Nephron progenitor cell (in vitro differentiated cells): ENCODE measurements around the gene FANCI.
A peak's percentile ranks its signal among the peaks of the same experiment; 100 is the strongest.

Experiments
- DNase-seq: peaks from one replicate; pipeline ENCODE4 v3.0.0; 2021
- H3K27ac Mint-ChIP-seq: 2 replicates; pipeline ENCODE4 v1.8.0; 2021; ENCODE audit warnings: mild to moderate bottlenecking, moderate library complexity, mixed read lengths
- H3K27me3 Mint-ChIP-seq: 2 replicates; pipeline ENCODE4 v1.8.0; 2021; ENCODE audit warnings: mild to moderate bottlenecking, low read depth, mixed read lengths; ENCODE audit not compliant: poor library complexity
- H3K36me3 Mint-ChIP-seq: 2 replicates; pipeline ENCODE4 v1.8.0; 2021; ENCODE audit warnings: low read depth, mixed read lengths
- H3K4me1 Mint-ChIP-seq: 2 replicates; pipeline ENCODE4 v1.8.0; 2021; ENCODE audit warnings: mixed read lengths
- H3K4me3 Mint-ChIP-seq: 2 replicates; pipeline ENCODE4 v1.8.0; 2021; ENCODE audit warnings: mild to moderate bottlenecking, moderate library complexity, mixed read lengths
- H3K9me3 Mint-ChIP-seq: 2 replicates; pipeline ENCODE4 v1.8.0; 2021; ENCODE audit warnings: mild to moderate bottlenecking, moderate library complexity, mixed read lengths
- TF ChIP-seq, protein P1 (sequence below): fragments of 200-600 bp; sonication (generic); IDR thresholded peaks from 2 replicates; pipeline ENCODE4 v1.5.0; 2021; ENCODE audit warnings: antibody characterized with exemption

The FANCI gene

DNA sequence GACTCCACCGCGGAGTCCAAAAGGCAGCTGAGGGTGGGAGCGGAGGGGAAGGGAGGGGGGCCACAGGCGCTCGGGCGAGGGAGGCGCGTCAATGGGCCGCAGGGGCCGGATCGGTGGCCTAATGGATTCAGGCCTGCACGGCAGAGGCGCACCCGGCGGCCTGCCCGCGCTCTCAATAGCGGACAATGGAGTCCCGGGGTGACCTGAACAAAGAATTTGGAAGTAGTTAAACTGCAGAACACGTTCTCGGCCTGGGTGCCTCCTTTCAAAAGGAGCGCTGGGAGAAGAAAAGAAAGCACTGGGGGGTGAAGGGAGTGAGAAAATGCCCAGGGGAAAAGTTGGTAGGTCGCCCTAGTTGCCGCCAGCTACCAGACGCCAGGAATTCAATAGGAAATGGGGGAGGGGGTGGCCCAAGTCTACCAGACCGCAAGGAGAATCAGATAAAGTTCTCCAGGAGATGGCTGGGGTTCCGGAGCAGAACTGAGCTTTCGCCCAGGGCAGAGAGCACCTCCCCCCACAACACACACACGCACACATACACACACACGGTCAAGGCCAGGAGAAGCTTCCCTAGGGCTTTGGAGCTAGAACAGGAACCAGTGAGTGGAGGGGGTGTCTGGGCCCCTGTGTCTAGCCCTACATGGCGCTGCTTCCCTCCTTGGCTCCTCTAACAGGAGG, 116.7 kb downstream of the FANCI start:
- TF ChIP-seq, protein P1, sequence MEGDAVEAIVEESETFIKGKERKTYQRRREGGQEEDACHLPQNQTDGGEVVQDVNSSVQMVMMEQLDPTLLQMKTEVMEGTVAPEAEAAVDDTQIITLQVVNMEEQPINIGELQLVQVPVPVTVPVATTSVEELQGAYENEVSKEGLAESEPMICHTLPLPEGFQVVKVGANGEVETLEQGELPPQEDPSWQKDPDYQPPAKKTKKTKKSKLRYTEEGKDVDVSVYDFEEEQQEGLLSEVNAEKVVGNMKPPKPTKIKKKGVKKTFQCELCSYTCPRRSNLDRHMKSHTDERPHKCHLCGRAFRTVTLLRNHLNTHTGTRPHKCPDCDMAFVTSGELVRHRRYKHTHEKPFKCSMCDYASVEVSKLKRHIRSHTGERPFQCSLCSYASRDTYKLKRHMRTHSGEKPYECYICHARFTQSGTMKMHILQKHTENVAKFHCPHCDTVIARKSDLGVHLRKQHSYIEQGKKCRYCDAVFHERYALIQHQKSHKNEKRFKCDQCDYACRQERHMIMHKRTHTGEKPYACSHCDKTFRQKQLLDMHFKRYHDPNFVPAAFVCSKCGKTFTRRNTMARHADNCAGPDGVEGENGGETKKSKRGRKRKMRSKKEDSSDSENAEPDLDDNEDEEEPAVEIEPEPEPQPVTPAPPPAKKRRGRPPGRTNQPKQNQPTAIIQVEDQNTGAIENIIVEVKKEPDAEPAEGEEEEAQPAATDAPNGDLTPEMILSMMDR: no peak
- Mint-ChIP-seq H3K36me3 (no peaks in the 10 kb centered on the region), H3K4me3 (no peak overlapping the region), H3K4me1 (no peaks in the 10 kb centered on the region), H3K27ac (no peak overlapping the region), H3K27me3 (peaks cover 98% of the 10 kb centered on the region), H3K9me3 (no peaks in the 10 kb centered on the region)
- no peak for DNase-seq

DNA sequence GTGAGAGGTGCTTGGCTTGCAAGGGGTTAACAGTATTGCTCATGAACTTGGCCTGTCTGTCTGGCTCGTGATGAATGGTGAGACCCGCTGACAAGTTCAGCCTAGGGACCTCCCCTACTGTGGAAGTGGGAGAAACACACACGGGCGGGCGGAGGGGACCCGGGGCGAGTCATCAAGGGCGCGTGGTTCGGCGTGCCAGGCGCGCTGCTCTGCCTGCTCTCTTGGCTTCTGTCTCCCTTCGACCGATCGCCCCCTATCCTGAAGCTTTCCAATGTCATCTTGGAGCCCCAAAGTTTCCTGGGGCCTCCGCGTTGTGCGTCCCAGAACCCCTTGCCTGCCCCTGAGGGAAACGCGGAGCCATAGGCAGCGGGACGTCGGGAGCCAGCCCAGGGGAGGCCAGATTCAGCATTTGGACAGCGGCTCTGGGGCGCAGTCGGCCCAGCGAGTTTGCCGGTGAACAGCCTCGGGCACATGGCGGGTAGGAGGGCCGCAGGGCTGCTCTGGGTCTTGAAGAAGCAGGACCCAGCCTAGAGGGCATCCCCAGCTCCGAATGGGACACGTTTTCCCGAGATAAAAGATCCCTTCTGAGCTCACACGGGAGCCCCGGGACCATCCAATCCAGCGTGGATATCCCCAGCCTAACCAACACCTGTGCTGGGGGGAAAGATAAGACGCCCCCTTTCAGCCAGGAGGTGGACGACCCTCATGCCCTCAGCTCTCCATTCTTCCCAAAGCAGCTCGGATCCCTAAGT, 117.8 kb downstream of the FANCI start:
- Mint-ChIP-seq H3K4me3 (no peak overlapping the region), H3K27me3 (peaks cover 98% of the 10 kb centered on the region), H3K9me3 (no peaks in the 10 kb centered on the region), H3K36me3 (no peaks in the 10 kb centered on the region), H3K27ac (no peak overlapping the region), H3K4me1 (no peaks in the 10 kb centered on the region)
- peak; percentile 94 for DNase-seq
- TF ChIP-seq, protein P1: no peak

DNA sequence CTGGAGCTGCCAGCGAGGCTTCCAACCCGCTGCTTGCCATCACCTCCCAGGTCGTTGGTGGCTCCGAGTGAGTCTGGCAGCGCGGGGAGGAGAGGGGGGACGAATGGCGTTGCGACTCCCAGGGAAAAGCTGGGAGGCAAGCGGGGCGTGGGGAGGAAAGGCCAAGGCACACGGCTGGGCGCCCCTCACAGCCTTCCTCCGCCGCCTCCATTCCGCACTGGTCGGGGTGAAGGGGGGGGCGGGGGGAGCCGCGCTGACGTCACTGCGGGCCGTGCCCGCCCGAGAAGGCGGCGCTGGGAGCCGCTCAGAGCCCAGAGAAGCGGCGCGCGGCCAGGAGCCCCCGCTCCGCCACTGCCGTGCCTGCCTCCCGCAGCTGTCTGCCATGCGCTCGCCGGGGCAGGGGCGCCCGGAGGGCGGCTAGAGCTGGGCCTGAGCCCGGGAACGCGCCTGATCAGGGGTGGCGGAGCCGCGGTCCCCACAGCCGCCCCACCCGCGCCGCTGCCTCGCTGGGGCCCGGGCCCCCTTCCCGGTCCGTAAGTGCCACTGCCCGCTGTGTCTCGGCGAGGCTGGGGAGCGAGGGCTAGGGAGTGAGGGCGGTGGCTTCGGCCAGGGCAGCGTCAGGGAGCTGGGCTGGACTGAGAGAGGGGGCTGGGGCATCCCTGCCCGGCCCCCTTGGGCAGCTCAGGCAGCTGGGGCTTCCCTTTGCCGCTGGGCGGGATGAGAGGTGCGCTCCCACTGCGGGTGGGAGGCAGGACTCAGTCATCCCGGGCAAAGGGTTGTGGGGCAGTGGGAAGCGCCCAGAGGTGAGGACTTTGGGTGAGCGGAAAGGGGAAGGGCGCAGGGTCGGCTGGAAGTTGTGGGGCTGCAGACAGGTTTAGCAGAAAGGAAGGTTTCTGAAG, 118.7 kb downstream of the FANCI start:
- TF ChIP-seq, protein P1: no peak
- no peak overlapping the region for H3K27ac Mint-ChIP-seq
- no peaks in the 10 kb centered on the region for H3K9me3 Mint-ChIP-seq
- no peaks in the 10 kb centered on the region for H3K36me3 Mint-ChIP-seq
- H3K27me3 Mint-ChIP-seq: peaks cover 98% of the 10 kb centered on the region
- peak; percentile 26 for DNase-seq
- H3K4me1 Mint-ChIP-seq: no peaks in the 10 kb centered on the region
- H3K4me3 Mint-ChIP-seq: no peak overlapping the region

DNA sequence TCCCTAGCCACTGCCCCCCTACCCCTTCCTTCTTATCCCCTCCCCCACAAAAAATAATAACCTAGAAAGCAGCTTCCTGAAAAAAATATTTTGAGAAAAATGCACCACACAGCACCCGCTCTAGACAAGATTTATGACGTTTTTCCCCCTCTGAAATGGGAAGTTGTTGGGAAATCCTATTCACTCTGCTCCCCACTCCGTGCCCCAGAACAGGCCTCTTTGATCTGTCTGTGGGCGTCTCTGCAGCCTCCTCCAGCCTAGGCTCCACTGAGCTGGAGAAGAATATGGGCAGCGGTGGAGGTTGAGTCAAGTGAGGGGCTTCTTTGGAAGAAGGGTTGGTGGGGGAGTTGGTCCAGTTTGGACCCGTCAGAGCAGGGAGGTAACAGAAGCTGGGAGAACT, 119.4 kb downstream of the FANCI start:
- TF ChIP-seq, protein P1: no peak
- Mint-ChIP-seq H3K27me3 (peaks cover 98% of the 10 kb centered on the region), H3K4me3 (no peak overlapping the region)

DNA sequence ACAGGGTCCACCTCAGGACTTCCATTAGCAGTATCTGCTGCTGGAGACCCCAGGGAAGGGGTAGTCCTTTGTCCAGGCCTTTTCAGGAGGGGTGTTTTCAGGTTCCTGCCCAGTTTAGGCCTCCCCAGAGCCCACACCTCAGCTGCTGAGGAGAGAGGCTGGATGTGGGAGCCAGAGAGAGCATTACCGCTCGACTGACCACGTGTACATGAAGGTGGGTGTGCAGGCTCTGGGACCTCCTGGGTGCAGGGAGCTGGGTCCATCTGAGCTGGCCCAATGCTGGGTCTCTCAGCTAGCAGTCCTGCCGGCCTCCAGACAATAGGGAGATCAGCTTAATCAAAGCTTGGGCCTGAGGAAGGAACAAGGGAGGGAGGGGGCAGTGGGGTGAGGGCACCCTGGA, 120.0 kb downstream of the FANCI start:
- DNase-seq: no peak
- Mint-ChIP-seq H3K36me3 (no peaks in the 10 kb centered on the region), H3K4me3 (no peak overlapping the region), H3K9me3 (no peaks in the 10 kb centered on the region), H3K27me3 (peaks cover 98% of the 10 kb centered on the region), H3K27ac (no peak overlapping the region), H3K4me1 (no peaks in the 10 kb centered on the region)
- TF ChIP-seq, protein P1: no peak

More for the DNA sequence above, 119.4 kb downstream of the FANCI start:
- no peak overlapping the region for H3K27ac Mint-ChIP-seq
- no peaks in the 10 kb centered on the region for H3K36me3 Mint-ChIP-seq
- no peaks in the 10 kb centered on the region for H3K9me3 Mint-ChIP-seq
- no peaks in the 10 kb centered on the region for H3K4me1 Mint-ChIP-seq
- no peak for DNase-seq
